Liver (tissue), 9 donors: Measurements from ENCODE around the gene CCDC82. TPM values are rescaled to one million over a fixed set of nuclear protein-coding genes. Genes with fewer than 3 reads are reported as not detected.

ENCODE experiments used
- DNase-seq: peaks from one replicate; pipeline ENCODE4 v3.0.0-alpha.2; 2017; ENCODE audit warnings: low spot score
- H3K27ac ChIP-seq, 2 donors: one replicate each; pipeline ENCODE4 v1.7.0; 2013; ENCODE audit warnings: inconsistent platforms in 2 of 2, low read length in 2 of 2, control low read depth in 1 of 2, low read depth in 1 of 2, mild to moderate bottlenecking in 1 of 2
- H3K27me3 ChIP-seq, 4 donors: one replicate each; pipeline versions ENCODE4 v1.6.1 to v1.7.0; 2013; ENCODE audit warnings: low read length in 3 of 4, inconsistent platforms in 1 of 4, mild to moderate bottlenecking in 1 of 4, moderate library complexity in 1 of 4; ENCODE audit not compliant: control insufficient read depth in 4 of 4, insufficient read depth in 4 of 4
- H3K36me3 ChIP-seq, 4 donors: one replicate each; pipeline versions ENCODE4 v1.6.1 to v1.7.0; 2013; ENCODE audit warnings: low read length in 3 of 4, mild to moderate bottlenecking in 3 of 4, low read depth in 1 of 4, moderate library complexity in 1 of 4; ENCODE audit not compliant: control insufficient read depth in 4 of 4, insufficient read depth in 3 of 4
- H3K4me1 ChIP-seq, 4 donors: one replicate each; pipeline versions ENCODE4 v1.6.1 to v1.7.0; 2013; ENCODE audit warnings: low read length in 3 of 4, mild to moderate bottlenecking in 3 of 4, moderate library complexity in 1 of 4; ENCODE audit not compliant: control insufficient read depth in 4 of 4, insufficient read depth in 4 of 4
- H3K4me3 ChIP-seq, 3 donors: one replicate each; pipeline versions ENCODE4 v1.6.1 to v1.7.0; 2013; ENCODE audit warnings: low read length in 3 of 3, control low read depth in 1 of 3, low read depth in 1 of 3, mild to moderate bottlenecking in 1 of 3
- H3K9ac ChIP-seq, 2 donors: one replicate each; pipeline ENCODE4 v1.7.0; 2013; ENCODE audit warnings: low read length in 2 of 2, mild to moderate bottlenecking in 2 of 2, moderate library complexity in 2 of 2, control low read depth in 1 of 2, low read depth in 1 of 2
- H3K9me3 ChIP-seq, 4 donors: one replicate each; pipeline versions ENCODE4 v1.6.1 to v1.7.0; 2013; ENCODE audit warnings: low read length in 3 of 4; ENCODE audit not compliant: control insufficient read depth in 4 of 4
- CTCF ChIP-seq: fragments of 150-350 bp; IDR thresholded peaks from 2 replicates; pipeline ENCODE4 v1.5.1; 2017; ENCODE audit warnings: improper control_type of control experiment, low read depth, low read length; ENCODE audit not compliant: missing input control
- EGR1 ChIP-seq, 2 donors: IDR thresholded peaks; 2 replicates each; pipeline ENCODE4 v1.6.1; 2016 to 2018; ENCODE audit warnings: antibody characterized with exemption in 2 of 2, low read depth in 2 of 2
- FOXA2 ChIP-seq: IDR thresholded peaks from 2 replicates; pipeline ENCODE4 v1.6.1; 2016; ENCODE audit warnings: antibody characterized with exemption
- GABPA ChIP-seq, 2 donors: IDR thresholded peaks in 1 of 2; conservative IDR thresholded peaks in 1 of 2; 2 replicates each; pipeline ENCODE4 v1.6.1; 2016; ENCODE audit warnings: antibody characterized with exemption in 2 of 2, mild to moderate bottlenecking in 1 of 2, moderate library complexity in 1 of 2
- HNF4A ChIP-seq, 2 donors: conservative IDR thresholded peaks; 2 replicates each; pipeline ENCODE4 v1.6.1; 2016; ENCODE audit warnings: antibody characterized with exemption in 2 of 2, mild to moderate bottlenecking in 2 of 2
- HNF4G ChIP-seq: IDR thresholded peaks from 2 replicates; pipeline ENCODE4 v1.6.1; 2016; ENCODE audit warnings: antibody characterized with exemption
- JUND ChIP-seq, 2 donors: IDR thresholded peaks; 2 replicates each; pipeline ENCODE4 v1.6.1; 2016; ENCODE audit warnings: antibody characterized with exemption in 2 of 2
- MAX ChIP-seq: IDR thresholded peaks from 2 replicates; pipeline ENCODE4 v1.6.1; 2016; ENCODE audit warnings: antibody characterized with exemption
- NR2F2 ChIP-seq: IDR thresholded peaks from 2 replicates; pipeline ENCODE4 v1.6.1; 2016; ENCODE audit warnings: antibody characterized with exemption
- RAD21 ChIP-seq, 2 donors: IDR thresholded peaks; 2 replicates each; pipeline ENCODE4 v1.6.1; 2016; ENCODE audit warnings: antibody characterized with exemption in 2 of 2, mild to moderate bottlenecking in 2 of 2
- RXRA ChIP-seq, 2 donors: IDR thresholded peaks; 2 replicates each; pipeline ENCODE4 v1.6.1; 2017 to 2018; ENCODE audit warnings: antibody characterized with exemption in 2 of 2, mild to moderate bottlenecking in 1 of 2
- SP1 ChIP-seq: IDR thresholded peaks from 2 replicates; pipeline ENCODE4 v1.6.1; 2018; ENCODE audit warnings: antibody characterized with exemption, mild to moderate bottlenecking
- TAF1 ChIP-seq: conservative IDR thresholded peaks from 2 replicates; pipeline ENCODE4 v1.6.1; 2016; ENCODE audit warnings: antibody characterized with exemption, mild to moderate bottlenecking
- YY1 ChIP-seq: IDR thresholded peaks from 2 replicates; pipeline ENCODE4 v1.6.1; 2016; ENCODE audit warnings: antibody characterized with exemption, mild to moderate bottlenecking
- ZBTB33 ChIP-seq: IDR thresholded peaks from 2 replicates; pipeline ENCODE4 v1.6.1; 2016; ENCODE audit warnings: antibody characterized with exemption
- whole genome bisulfite sequencing: extraction: QIAGEN DNeasy Blood & Tissue Kit; methylation state at CpG from one replicate; pipeline ENCODE4 v1.1.7; 2013; 5-methylcytosine and 5-hydroxymethylcytosine counted together
- polyA plus RNA-seq, 2 donors: library from polyadenylated mRNA; stranded (reverse) in 1 of 2; unstranded in 1 of 2; fragments of 200-250 nt in 1 of 2; fragments of >200 nt in 1 of 2; fragmentation: Nextera tagmentation in 1 of 2; extraction: Ambion mirVana in 1 of 2; gene quantifications; one replicate each; pipeline versions ENCODE4 v1.2.1 to v1.2.3, GENCODE V29; 2013 to 2015
- total RNA-seq, 2 donors: library from RNA; depleted of rRNA; stranded (reverse); fragments of >200 nt; gene quantifications; one replicate each; pipeline ENCODE4 v1.2.3, GENCODE V29; 2014
- donor health status: healthy.
- donor health status: healthy.
- donor health status: healthy.
- donor health status: healthy.
- donor health status: healthy.

The CCDC82 gene
- total and polyA plus RNA-seq, 4 donors: 4.5 to 14.5 (median 11.0) TPM

GRCh38 chr11:96393753-96394348, 4.1 kb upstream of the CCDC82 start:
- WGBS: 19% methylated on average over 1 of the region's 1 CpG
- DNase-seq: no peak

GRCh38 chr11:96391698-96392307, 2.1 kb upstream of the CCDC82 start:
- 98% methylated on average over 3 of the region's 3 CpGs for WGBS
- H3K36me3 ChIP-seq: no peaks in the 10 kb centered on the region
- no peak overlapping the region for H3K9ac ChIP-seq
- H3K4me1 ChIP-seq: peaks cover 0 to 13% (median 11%) of the 10 kb centered on the region in 4 donors
- no peaks in the 10 kb centered on the region for H3K27me3 ChIP-seq
- no peak overlapping the region for H3K27ac ChIP-seq
- DNase-seq: no peak
- H3K4me3 ChIP-seq: no peak overlapping the region
- no peaks in the 10 kb centered on the region for H3K9me3 ChIP-seq
- TF ChIP-seq YY1 (no peak), RAD21 (IDR thresholded peaks at IDR 0.05) (peak in 1 of 2 donors; percentile 4)

More at GRCh38 chr11:96393753-96394348, 4.1 kb upstream of the CCDC82 start:
- Histone ChIP-seq H3K27ac (no peak overlapping the region), H3K4me3 (no peak overlapping the region), H3K27me3 (no peaks in the 10 kb centered on the region), H3K36me3 (no peaks in the 10 kb centered on the region), H3K9ac (no peak overlapping the region), H3K4me1 (peaks cover 0 to 9% (median 7%) of the 10 kb centered on the region in 4 donors), H3K9me3 (no peaks in the 10 kb centered on the region)
- no peak for TF ChIP-seq YY1
- TF ChIP-seq EGR1 (IDR thresholded peaks at IDR 0.05; ENCODE audit: low read depth in 2 of 2): no peak
- TF ChIP-seq RAD21 (IDR thresholded peaks at IDR 0.05): peak; percentile 79 to 86
- no peak for TF ChIP-seq RXRA (IDR thresholded peaks at IDR 0.05)
- TF ChIP-seq CTCF: peak; percentile 58
- no peak for TF ChIP-seq JUND (IDR thresholded peaks at IDR 0.05)
- no peak for TF ChIP-seq NR2F2
- TF ChIP-seq MAX: no peak
- TF ChIP-seq GABPA (IDR thresholded peaks at IDR 0.05 in 1 of 2, conservative IDR thresholded peaks at IDR 0.05 in 1 of 2): no peak
- no peak for TF ChIP-seq HNF4A (conservative IDR thresholded peaks at IDR 0.05)

- H3K9ac ChIP-seq: peak overlapping the region; percentile 52 to 64
- H3K4me1 ChIP-seq: peaks cover 0 to 13% (median 11%) of the 10 kb centered on the region in 4 donors
- H3K9me3 ChIP-seq: no peaks in the 10 kb centered on the region
- peak overlapping the region; percentile 87 to 94 for H3K27ac ChIP-seq
- WGBS: 42% methylated on average over 6 of the region's 6 CpGs
- H3K27me3 ChIP-seq: no peaks in the 10 kb centered on the region
- H3K36me3 ChIP-seq: no peaks in the 10 kb centered on the region
- no peak for TF ChIP-seq HNF4G
- TF ChIP-seq MAX: no peak
- TF ChIP-seq NR2F2: no peak
- TF ChIP-seq ZBTB33: no peak
- TF ChIP-seq FOXA2: no peak
- TF ChIP-seq SP1: no peak
- no peak for TF ChIP-seq CTCF
- no peak for TF ChIP-seq TAF1
- no peak for TF ChIP-seq RAD21 (IDR thresholded peaks at IDR 0.05)
- H3K4me3 ChIP-seq: peak overlapping the region; percentile 68 to 98 (median 82)
- no peak for DNase-seq
Measured at GRCh38 chr11:96390488-96390792, 728 bp upstream of the CCDC82 start.
